ENCODE data around the gene PTPMT1.

The PTPMT1 gene

GRCh38 chr11:47586098-47586855 is 20.9 kb downstream of the PTPMT1 start, which contains the start of gene FAM180B:
FAM180B (plus strand) TSS chr11:47586678; CDS start chr11:47586769, 91 bp downstream.
- DNase-seq: no peak

- no peak for DNase-seq
Measured at GRCh38 chr11:47587039-47587716, 21.8 kb downstream of the PTPMT1 start.

- DNase-seq: no peak
Measured at GRCh38 chr11:47587723-47588326, 22.4 kb downstream of the PTPMT1 start.

GRCh38 chr11:47589118-47589517 is 23.7 kb downstream of the PTPMT1 start:
- no peak for DNase-seq

- peak; percentile 20 for DNase-seq
Measured at GRCh38 chr11:47589584-47589976, 24.2 kb downstream of the PTPMT1 start.

GRCh38 chr11:47589977-47590861 is 24.8 kb downstream of the PTPMT1 start:
- peak; percentile 52 for DNase-seq

GRCh38 chr11:47591764-47592163 is 26.4 kb downstream of the PTPMT1 start:
- no peak for DNase-seq

GRCh38 chr11:47592251-47592650 is 26.9 kb downstream of the PTPMT1 start:
- DNase-seq: no peak

GRCh38 chr11:47592970-47593369 is 27.6 kb downstream of the PTPMT1 start:
- no peak for DNase-seq

- DNase-seq: no peak
Measured at GRCh38 chr11:47593492-47593933, 28.1 kb downstream of the PTPMT1 start.

- DNase-seq: no peak
Measured at GRCh38 chr11:47593934-47594855, 28.8 kb downstream of the PTPMT1 start, which contains the start of gene C1QTNF4. C1QTNF4 (minus strand) TSS chr11:47594411; CDS start chr11:47590810, 3,601 bp downstream.

GRCh38 chr11:47595029-47595428 is 29.6 kb downstream of the PTPMT1 start:
- no peak for DNase-seq

GRCh38 chr11:47595967-47596366 is 30.6 kb downstream of the PTPMT1 start:
- DNase-seq: no peak

GRCh38 chr11:47599902-47600301 is 34.5 kb downstream of the PTPMT1 start:
- DNase-seq: no peak

GRCh38 chr11:47603295-47603694 is 37.9 kb downstream of the PTPMT1 start:
- DNase-seq: peak; percentile 25

GRCh38 chr11:47605921-47606320 is 40.5 kb downstream of the PTPMT1 start:
- DNase-seq: no peak

GRCh38 chr11:47606731-47607130 is 41.3 kb downstream of the PTPMT1 start:
- DNase-seq: peak; percentile 15

- DNase-seq: peak; percentile 84
Measured at GRCh38 chr11:47607380-47607779, 42.0 kb downstream of the PTPMT1 start.

- DNase-seq: no peak
Measured at GRCh38 chr11:47609675-47610074, 44.3 kb downstream of the PTPMT1 start.

- no peak for DNase-seq
Measured at GRCh38 chr11:47611348-47611794, 46.0 kb downstream of the PTPMT1 start.

GRCh38 chr11:47615249-47615648 is 49.9 kb downstream of the PTPMT1 start:
- no peak for DNase-seq
